HG03558 (cell line): ENCODE data around the gene AVP.
A peak's percentile ranks its signal among the peaks of the same experiment; 100 is the strongest.
"Not testable (repeated sequence)": the region's sequence is repeated elsewhere in the genome, so short reads cannot be mapped to it uniquely, and the experiment has no call there.

ENCODE experiments used
- ATAC-seq: cut with Tn5 transposase; IDR thresholded peaks from one replicate; pipeline ENCODE4 v1.9.1; 2021; ENCODE audit warnings: moderate number of reproducible peaks; ENCODE audit not compliant: unreplicated experiment; ENCODE audit errors: extremely low read depth

AVP gene

DNA sequence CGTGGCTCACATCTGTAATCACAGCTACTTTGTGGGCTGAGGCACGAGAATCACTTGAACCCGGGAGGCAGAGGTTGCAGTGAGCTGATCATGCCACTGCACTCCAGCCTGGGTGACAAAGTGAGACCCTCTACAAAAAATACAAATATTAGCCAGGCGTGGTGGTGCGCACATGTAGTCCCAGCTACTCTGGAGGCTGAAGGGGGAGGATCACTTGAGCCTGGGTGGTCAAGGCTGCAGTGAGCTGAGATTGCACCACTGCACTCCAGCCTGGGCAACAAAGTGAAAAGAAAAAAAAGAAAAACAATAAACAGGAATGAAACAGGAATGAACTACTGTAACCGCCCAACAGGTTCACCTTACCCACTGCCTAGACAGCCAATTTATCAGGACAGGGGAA is 20.4 kb downstream of the AVP start:
- not testable (repeated sequence) for ATAC-seq

DNA sequence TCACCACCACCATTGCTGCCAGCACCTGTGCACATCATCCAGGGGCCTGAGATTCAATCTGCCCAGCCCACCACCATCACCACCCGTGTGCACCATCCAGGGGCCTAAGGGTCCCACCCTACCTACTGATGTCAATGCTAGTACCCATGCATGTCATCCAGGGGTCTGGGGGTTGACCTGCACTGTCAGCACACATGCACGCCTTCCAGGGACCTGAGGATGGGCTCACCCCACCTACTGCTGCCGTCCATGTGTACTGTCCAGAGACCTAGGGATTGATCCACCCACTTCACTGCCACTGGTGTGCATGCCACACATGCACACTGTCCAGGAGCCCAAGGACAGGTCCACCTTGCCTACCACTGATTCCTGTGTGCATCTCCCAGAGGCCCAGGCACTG is 25.0 kb downstream of the AVP start:
- no peak for ATAC-seq

DNA sequence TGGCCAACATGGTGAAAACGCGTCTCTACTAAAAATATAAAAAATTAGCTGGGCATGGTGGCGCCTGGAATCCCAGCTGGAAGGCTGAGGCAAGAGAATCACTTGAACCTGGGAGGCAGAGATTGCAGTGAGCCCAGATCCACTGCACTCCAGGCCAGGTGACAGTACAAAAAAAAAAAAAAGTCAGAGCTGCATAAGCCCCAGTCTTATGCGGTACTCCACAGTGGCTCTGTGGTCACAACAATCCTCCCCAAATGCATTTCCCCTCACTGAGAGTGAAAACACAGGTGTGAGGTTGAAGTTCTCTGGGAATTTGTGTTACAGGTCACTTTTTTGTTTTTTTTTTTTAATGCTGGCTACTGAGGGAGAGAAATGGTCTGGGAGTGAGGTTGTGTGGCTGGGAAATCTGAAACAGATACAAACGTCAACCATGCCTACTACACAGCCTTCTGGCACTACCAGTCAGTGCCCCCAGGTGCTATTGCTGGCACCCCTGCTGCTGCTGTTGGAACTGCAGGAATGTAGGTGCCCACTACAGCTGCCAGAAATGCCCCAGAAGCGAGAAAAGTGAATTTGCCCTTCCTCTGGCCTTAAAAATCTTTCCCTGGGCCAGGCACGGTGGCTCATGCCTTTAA is 33.0 kb downstream of the AVP start:
- no peak for ATAC-seq

DNA sequence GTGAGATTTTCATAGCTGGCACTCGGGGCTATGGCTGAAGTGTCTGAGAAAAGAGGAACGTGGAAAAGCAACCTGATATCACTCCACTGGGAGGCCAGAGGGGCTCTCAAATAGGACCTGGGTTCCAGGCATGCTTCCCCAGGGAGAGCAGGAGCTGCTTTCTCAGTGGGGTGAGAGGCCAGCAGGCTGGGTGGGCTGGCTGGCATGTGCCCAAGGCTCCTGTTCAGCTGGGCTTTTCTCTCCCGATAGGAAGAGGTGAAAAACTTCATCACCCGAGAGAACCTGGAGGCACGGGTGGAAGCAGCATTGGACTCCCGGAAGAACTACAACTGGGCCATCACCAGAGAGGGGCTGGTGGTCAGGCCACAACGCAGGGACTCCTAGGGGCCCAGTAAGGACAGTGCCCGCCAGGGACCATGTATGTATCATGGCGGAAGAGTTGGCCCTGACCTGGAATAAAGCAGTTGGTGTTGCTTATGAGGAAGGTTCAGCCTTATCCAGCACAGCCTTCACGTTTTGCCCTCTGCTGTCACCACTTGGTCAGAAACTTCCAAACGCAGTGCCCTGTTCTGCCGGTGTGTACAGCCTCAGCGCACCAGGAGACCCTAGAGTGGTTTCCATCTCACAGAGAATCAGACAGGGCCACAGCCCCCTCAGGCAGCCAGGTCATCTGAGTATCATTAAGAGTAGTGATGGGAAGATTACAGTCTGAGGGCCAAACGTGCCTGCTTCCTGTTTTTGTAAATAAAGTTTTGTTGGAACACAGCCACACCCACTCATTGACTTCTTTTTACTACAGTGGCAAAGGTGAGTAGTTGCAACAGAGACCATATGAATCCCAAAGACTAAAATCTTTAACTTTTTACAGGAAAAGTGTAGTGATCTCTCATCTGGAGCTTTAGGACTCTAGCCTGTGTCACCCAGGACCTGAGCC is 36.8 kb downstream of the AVP start:
- no peak for ATAC-seq

DNA sequence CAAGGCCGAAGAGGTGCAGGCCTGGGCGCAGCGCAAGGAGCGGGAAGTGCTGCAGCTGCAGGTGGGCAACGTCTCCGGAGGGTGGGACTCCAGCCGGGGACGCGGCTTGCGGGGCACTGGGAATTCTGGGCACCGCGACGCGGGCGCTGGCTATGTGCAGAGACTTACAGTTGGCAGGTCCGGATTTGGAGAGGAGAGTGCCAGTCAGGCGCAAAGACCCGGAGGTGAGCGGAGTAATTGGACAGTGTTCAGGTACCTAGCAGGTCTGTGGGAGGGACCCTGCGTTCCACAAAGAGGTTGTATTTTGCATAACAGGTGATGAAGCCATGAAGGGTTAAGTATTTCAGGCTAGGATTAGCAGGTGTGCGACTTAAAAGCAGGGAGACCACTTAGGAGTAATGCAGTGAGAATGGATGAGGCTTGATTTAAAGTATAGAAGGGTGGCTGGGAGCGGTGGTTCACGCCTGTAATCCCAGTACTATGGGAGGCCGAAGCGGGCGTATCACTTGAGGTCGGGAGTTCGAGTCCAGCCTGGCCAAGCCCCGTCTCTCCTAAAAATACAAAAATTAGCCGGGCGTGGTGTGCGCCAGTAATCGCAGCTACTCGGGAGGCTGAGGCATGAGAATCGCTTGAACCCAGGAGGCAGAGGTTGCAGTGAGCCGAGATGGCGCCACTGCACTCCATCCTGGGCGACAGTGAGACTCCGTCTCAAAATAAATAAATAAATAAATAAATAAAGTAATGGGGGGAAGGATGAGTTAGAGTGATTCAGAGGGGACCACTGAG is 37.7 kb downstream of the AVP start:
- no peak for ATAC-seq

DNA sequence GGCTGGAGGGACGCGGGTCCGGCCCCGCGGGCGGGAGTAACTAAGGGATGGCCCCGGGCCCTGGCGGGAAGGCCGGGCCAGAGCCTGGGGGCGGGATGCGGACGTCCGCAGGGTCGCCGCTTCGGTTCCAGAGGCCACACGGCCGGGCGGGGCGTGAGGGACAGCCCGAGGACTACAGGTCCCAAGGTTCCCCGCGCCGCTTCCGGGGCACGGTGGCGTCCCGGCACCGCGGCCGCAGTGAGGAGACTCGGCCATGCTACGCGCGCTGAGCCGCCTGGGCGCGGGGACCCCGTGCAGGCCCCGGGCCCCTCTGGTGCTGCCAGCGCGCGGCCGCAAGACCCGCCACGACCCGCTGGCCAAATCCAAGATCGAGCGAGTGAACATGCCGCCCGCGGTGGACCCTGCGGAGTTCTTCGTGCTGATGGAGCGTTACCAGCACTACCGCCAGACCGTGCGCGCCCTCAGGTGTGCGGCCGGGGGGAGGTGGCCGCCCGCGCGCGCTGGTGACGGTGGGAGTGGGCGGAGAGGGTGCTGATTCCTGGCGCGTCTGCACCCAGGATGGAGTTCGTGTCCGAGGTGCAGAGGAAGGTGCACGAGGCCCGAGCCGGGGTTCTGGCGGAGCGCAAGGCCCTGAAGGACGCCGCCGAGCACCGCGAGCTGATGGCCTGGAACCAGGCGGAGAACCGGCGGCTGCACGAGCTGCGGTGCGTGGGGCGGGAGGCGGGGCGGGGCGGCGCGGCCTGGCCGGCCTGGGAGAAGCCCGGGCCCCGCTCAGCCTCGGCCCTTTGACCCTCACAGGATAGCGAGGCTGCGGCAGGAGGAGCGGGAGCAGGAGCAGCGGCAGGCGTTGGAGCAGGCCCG is 38.5 kb downstream of the AVP start, which contains the start of gene MRPS26:
MRPS26 (plus strand) TSS at position 237 of the 861 bp plus-strand sequence; CDS start at position 254, 17 bp downstream.
- ATAC-seq = peak; percentile 58

DNA sequence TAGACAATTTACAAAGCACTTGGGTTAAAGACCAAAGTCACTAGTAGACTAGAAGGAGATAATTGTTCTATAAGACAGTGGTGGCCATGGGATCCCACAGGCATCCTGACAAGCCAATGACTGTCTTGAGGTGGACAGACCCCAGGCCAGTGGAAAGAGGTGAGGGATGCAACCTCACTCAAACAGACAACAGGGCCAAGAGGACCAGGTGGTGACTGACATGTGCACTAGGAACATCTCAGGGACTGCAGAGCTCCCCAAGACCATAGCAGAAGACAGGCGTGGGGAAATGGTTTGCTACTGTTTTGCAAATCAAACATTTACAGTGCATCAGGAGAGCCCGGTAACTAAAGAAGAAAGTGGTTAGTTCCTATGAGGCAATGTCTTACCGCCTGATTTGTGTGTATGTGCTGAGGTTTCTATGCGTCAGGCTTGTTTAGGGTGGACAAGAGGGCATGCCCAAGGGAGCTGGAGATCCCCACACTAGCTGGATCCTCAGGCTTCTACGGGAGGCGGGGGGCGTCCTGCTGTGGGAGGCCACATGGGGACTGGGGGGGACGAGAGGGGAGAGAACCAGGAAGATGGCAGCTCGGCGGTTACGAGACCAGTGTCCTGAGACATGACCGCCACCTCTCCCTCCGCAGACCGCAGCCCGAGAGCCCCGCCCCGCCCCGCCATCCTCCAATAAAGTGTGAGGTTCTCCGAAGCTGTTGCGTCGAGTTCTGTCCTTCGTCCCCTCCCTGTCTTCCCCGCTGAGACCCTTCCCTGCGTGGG is 39.3 kb downstream of the AVP start:
- peak; percentile 18 for ATAC-seq

DNA sequence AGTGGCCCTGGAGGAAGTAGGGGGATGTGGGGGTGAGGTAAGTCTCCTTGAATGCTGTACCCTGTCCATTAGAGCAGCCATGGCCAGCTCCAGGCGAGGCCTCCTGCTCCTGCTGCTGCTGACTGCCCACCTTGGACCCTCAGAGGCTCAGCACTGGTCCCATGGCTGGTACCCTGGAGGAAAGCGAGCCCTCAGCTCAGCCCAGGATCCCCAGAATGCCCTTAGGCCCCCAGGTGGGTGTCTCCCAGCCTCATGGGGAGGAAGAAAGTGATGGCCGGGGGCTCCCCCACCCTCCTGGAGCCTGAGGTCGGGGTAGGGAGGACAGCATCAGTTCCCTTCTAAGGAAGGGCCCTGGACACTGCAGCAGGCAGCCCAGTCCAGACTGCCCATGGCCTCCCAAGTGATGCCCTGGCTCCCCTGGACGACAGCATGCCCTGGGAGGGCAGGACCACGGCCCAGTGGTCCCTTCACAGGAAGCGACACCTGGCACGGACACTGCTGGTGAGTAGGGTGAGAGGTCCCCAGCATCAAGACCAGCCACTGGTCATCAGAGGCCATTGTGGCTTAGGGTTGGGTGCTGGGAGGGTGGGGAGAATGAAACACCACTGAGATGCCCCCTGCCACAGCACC is 40.1 kb downstream of the AVP start:
- no peak for ATAC-seq

DNA sequence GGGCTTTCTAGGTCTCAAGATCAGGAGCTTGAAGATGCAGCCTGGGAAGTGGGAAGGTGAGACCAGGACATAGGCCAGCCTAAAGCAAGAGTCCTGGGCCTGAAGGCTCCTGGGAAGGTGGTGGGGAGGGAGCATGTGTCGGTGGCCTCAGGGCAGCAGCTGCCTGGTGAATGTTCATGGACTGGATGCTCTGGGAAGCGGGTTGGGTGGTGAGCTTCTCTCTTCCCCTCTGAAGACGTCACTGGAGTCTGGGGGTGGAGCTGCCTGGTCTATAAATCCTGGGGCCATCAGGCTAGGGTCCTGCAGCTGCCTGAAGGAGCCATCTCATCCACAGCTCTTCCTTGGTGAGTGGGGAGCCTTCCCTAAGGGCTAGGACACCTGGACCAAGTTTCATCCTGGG is 41.2 kb downstream of the AVP start, which contains the start of gene GNRH2:
GNRH2 (plus strand) TSS at position 301 of the 400 bp plus-strand sequence. CDS start 793 bp downstream, outside the sequence.
- no peak for ATAC-seq

DNA sequence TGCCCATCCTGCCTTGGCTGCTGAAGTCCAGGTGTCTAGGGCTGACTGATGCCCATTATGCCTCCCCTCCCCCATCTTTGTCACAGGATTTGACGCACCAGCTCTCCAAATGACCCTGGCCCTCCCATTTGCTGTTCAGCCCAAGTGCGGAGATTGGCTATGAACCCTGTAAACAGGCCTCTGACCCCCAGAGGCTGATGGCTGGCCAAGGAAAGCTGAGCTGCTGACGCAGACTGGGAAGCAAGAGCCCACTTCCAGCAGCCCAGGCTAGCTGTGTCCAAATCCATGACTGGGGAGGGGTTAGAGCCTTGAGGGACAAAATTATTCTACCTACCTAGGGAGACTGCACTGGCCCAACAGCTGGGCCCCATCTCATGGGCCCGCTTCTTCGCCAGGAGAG is 41.9 kb downstream of the AVP start:
- ATAC-seq = no peak

DNA sequence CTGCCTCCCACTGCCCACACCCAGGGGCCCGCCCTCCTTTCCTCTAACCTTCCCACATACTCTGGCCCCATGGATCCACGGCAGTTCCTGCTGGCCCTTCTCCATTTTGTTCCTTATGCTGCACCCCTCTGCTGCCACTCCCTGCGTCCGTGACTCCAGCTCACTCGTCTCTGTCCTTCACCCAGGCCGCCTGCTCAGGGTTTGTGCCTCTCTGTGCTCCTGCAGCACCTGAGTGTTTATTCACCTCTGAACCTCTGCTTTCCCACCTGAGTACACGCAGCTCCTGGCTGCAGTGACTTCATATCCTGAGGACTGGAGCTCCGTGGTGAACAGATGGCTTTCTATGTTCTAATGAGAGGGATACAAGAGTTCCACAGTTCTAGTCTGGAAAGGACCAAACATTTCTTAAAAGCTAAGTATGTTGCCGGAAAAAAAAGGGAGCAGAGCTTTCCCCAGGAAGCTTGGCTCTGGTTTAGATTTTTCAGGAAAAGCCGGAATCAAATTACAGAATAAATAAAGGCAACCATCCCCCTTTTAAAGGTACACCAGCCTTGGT is 42.6 kb downstream of the AVP start:
- ATAC-seq = no peak

DNA sequence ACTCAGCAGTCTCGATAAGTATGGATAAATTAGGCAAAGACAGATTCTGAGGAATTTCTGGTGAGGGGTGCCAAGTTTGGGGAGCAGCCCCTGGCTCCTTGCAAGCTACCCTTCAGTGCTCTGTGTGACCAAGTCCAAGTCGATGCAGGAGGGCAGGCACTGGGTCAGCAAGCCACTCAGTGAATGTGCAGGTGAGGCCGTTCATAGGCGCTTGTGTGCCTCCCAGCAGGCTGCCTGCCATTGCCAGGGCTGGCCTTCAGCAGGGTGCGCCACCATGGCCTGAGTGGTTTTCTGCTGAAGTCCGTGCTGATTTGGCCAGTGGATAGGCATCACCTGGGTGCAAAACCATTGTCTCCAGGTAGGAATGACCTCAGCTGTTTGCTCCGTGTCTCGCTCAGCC is 44.4 kb downstream of the AVP start:
- ATAC-seq = no peak

DNA sequence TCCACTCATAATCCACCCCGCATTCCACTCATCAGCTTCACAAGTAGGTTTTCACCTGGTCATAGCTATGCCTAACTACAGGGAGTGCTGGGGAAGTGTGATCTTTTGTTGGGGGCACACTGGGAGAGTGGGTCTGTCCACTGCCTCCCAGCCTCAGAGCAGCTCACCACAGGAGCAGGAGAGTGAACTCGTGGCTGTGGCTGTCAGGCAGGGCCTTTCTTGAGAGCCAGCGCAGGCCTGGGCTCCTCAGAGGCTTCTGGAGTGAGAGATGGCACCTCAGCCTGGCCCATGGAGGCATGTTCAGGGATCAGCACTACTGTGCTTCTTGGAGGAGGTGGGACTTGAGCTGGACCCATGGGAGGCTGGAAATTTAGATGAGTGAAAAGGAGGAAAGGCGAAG is 45.1 kb downstream of the AVP start:
- ATAC-seq = no peak

DNA sequence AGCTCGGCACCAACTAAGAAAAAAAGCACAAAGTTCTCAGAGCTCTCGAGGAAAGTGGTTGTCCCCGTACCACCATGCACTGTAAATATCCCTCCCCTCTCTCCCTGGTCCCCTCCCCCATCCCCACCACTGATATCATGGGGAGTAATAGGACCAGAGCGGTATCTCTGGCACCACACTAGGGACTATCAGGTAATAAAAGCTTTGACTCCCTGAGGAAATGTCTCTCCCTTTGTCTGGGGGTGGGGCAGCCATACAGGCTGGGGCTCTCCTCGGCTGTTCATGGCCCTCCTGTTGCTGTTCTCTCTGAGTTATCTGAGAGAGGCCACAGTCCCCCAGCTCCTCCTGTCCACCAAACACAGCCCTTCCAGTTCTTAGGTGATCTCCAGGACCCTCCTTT is 46.1 kb downstream of the AVP start:
- no peak for ATAC-seq

DNA sequence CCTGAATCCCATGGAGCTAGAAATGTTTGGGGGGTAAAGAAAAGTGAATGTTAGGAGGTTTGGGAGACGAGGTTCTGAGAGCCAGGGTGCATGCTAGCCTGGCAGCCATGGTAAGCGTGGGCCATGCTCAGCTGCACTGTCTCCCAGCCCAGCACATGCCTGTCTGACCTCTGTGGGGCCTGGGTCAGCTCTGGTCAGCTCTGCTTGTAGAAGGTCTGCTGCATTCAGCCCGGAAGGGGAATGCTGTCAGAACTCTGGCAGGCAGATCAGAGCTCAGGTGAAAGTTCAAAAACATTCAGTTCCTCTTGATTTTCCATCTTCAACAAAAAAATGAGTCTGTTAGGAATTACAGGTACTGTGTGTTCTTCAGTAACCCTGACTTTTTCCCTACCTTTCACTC is 46.9 kb downstream of the AVP start:
- no peak for ATAC-seq

DNA sequence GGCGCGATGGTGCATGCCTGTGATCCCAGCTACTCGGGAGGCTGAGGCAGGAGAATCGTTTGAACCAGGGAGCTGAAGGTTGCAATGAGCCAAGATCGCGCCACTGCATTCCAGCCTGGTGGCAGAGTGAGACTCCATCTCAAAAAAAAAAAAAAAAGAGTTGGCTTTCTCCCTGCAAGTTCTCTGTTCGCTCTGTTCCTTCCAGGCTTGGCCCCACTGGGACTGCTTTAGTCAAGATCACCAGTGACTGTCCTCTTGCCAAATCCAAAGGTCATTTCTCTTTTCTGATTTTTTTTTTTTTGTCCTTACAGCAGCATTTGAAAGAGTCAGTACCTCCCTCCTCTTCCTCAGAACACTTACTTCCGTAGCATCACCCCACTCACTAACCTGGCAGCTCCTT is 51.9 kb downstream of the AVP start:
- ATAC-seq = no peak
